ENCODE data around the gene EPC1.

DNA sequence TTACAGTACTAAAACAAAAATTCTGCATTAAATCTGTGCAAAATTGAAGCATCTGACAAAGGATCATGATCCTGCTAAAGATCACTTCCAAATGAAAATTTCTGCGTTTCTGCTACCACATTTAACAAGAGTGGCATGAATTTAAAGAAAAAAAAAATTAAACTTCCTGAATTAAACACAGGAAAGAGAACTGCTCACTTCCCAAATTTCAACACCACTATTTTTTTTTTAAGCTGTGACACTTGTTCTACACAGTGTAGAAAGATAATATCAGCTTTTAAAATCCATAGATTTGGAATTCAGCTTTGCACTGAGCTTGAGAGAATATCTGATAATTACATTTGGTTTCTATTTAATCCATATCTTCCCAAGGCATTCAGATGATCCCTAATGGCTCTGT lies 73.6 kb downstream of the EPC1 start:
- TF ChIP-seq, protein P1, sequence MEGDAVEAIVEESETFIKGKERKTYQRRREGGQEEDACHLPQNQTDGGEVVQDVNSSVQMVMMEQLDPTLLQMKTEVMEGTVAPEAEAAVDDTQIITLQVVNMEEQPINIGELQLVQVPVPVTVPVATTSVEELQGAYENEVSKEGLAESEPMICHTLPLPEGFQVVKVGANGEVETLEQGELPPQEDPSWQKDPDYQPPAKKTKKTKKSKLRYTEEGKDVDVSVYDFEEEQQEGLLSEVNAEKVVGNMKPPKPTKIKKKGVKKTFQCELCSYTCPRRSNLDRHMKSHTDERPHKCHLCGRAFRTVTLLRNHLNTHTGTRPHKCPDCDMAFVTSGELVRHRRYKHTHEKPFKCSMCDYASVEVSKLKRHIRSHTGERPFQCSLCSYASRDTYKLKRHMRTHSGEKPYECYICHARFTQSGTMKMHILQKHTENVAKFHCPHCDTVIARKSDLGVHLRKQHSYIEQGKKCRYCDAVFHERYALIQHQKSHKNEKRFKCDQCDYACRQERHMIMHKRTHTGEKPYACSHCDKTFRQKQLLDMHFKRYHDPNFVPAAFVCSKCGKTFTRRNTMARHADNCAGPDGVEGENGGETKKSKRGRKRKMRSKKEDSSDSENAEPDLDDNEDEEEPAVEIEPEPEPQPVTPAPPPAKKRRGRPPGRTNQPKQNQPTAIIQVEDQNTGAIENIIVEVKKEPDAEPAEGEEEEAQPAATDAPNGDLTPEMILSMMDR (IDR thresholded peaks at IDR 0.05) = no peak
- no peak for TF ChIP-seq GABPA (IDR thresholded peaks at IDR 0.05; ENCODE audit: low read depth)
- TF ChIP-seq, protein P2, sequence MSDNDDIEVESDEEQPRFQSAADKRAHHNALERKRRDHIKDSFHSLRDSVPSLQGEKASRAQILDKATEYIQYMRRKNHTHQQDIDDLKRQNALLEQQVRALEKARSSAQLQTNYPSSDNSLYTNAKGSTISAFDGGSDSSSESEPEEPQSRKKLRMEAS (IDR thresholded peaks at IDR 0.05; ENCODE audit: low read depth) = no peak
- TF ChIP-seq POLR2AphosphoS5 (IDR thresholded peaks at IDR 0.05; ENCODE audit: low read depth, low read length) = no peak
- TF ChIP-seq FOXJ3 (CRISPR knock-in tag; IDR thresholded peaks at IDR 0.05) = no peak
- TF ChIP-seq, protein P3, sequence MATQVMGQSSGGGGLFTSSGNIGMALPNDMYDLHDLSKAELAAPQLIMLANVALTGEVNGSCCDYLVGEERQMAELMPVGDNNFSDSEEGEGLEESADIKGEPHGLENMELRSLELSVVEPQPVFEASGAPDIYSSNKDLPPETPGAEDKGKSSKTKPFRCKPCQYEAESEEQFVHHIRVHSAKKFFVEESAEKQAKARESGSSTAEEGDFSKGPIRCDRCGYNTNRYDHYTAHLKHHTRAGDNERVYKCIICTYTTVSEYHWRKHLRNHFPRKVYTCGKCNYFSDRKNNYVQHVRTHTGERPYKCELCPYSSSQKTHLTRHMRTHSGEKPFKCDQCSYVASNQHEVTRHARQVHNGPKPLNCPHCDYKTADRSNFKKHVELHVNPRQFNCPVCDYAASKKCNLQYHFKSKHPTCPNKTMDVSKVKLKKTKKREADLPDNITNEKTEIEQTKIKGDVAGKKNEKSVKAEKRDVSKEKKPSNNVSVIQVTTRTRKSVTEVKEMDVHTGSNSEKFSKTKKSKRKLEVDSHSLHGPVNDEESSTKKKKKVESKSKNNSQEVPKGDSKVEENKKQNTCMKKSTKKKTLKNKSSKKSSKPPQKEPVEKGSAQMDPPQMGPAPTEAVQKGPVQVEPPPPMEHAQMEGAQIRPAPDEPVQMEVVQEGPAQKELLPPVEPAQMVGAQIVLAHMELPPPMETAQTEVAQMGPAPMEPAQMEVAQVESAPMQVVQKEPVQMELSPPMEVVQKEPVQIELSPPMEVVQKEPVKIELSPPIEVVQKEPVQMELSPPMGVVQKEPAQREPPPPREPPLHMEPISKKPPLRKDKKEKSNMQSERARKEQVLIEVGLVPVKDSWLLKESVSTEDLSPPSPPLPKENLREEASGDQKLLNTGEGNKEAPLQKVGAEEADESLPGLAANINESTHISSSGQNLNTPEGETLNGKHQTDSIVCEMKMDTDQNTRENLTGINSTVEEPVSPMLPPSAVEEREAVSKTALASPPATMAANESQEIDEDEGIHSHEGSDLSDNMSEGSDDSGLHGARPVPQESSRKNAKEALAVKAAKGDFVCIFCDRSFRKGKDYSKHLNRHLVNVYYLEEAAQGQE (IDR thresholded peaks at IDR 0.05; ENCODE audit: low read depth, low read length) = no peak

All from SK-N-SH (cell line).